Loucy (cell line): ENCODE measurements around the gene CTSW.

Experiments used
- CTCF ChIP-seq: fragments of 200-600 bp; sonication (generic); conservative IDR thresholded peaks from 2 replicates; pipeline ENCODE4 v1.5.1; 2014; ENCODE audit warnings: mild to moderate bottlenecking, antibody characterized with exemption, low read length
- EZH2phosphoT487 ChIP-seq: fragments of 200-600 bp; IDR thresholded peaks from 2 replicates; pipeline ENCODE4 v1.6.1; 2018; ENCODE audit warnings: antibody characterized with exemption, mild to moderate bottlenecking, moderate library complexity, borderline replicate concordance

DNA sequence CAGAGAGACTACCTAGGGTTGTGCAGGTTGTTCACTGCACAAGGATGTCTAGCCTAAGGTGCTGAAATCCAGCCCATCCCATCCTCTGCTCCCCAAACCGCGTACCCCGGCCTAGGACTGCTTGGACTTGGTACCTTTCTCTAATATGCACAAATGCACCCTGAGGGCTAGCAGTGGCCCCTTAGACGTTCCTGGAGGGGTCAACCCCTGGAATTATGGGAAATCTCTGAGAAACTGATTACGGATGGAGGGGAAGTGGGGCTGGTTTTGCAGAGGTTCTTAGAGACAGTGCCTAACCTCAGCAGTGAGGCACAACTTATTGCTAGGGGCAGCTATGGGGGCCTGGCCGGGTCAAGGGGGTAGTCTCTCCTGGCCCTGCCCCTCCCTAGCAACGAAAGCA is 36.8 kb downstream of the CTSW start:
- TF ChIP-seq EZH2phosphoT487 (no peak), CTCF (no peak)
